HL-60/S4 (cell line): ENCODE results near the gene GP2.
"Not testable (repeated sequence)": the region's sequence is repeated elsewhere in the genome, so short reads cannot be mapped to it uniquely, and the experiment has no call there.

Experiments used
- in situ Hi-C: fragments of 300-500 bp; cut with MboI; formaldehyde crosslinking; loops from 2 replicates; pipeline ENCODE4 v1.14.3; 2022; ENCODE audit warnings: low sequenced_read_pairs

The GP2 gene

DNA sequence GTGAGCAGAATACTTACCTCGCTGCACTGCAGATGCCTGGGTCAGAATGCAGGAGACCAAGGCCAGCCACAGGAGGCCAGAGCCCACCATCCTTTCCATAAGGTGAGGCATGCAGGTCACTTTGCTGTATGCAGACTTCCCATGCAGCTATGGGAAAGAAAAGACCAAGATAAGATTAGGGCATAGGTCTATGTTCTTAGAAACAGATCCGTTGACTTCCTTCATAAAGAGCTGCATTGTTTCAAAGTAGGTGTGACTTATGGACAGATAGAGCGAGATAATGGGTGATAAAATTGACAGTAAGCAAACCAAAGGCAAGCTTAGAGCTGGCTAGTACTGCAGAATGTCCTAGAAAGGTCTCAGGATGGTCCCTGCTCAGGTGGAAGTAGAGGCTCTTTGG lies 992 bp downstream of the GP2 start:
- in situ Hi-C loops: no loop called here

DNA sequence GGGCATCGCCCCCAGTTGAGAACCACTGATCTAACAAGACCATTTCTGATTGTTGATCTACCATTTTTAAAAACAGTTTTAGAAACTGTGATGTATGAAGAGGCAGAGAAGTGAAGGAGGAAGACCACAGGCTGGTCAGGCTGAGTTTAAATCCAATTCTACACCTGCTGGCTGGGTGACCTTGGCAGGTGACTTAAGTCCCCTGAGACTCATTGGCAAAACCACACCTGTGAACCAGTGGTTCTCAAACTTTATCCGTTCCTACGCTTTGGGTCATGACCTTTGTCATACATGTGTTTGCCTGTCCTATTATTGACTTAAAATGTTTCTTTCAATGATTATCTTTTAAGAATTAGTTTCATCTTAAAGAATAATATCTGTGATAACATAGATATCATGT lies 2.3 kb downstream of the GP2 start:
- in situ Hi-C loops: no loop called here

DNA sequence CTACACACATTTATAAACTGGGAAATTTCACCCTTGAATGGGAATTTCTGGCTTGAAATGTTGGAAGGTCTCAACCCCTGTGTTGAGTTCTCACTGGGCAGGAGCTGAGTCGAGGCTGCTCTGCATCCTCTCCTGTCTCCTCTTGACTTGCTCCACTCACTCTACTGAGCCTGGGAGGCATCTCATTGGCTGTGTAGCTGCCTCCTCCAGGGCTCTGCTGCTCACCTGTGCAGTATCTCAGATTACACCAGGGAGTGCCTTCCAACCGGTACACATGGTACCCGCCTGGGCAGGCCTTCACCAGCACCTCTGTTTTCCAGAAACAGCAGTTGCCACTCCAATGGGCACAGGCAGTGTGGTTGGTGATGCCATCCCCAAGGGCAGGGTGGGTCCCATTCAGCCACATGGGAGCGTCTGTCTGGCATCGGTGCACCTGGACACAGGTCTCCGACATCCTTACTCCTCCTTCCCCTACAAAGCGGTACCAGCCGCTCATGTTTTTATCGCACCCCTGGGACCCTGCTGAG lies 3.7 kb downstream of the GP2 start:
- in situ Hi-C loops: no loop called here

DNA sequence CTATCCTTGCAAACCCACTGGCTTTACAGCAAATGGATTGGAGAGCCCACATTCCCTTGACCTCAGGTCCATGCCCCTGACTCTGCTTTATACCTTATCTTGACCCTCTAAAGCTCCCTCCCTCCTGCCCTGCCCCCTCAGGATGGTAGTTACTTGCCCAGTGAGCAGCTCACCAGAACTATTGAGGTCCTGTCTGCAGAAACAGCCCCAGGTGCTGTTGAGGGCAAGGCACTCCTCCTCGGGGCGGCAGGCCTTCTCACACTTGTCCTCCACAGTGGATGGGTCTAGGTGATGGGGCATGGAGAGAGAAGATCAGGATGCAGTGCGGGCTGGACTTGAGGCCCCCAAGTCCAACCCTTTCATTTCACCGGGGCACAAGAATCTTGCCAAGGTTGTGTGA lies 4.6 kb downstream of the GP2 start:
- in situ Hi-C loops: no loop called here

DNA sequence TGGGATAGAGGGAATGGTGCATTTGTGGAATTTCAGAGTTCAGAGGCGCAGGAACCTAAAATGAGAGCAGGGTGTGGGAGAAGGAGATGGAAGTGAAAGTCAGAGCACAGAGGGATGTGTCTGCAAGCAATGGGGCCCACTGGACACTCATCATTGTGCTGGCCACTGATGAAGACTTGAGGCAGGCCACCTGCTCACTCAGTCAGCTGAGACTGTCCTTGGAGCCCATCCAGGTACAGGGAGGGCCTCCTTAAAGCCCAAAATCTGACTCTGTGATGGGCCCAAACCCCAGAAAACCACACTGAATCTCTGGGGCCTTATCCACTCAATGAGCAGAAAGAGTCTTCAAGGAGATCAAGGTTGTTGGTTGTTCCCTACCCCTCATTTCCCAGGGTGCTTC lies 5.6 kb downstream of the GP2 start:
- in situ Hi-C loops: no loop called here

DNA sequence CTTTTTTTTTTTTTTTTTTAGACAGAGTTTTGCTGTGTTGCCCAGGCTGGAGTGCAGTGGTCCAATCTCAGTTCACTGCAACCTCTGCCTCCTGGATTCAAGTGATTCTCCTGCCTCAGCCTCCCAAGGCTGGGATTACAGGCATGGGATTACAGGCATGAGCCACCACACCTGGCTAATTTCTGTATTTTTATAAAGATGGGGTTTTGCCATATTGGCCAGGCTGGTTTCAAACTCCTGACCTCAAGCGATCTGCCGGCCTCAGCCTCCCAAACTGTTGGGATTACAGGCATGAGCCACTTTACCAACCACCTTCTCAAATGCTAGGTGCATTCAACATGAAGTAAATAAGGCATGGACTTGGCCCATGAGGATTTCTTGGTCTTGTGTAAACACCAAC lies 6.3 kb downstream of the GP2 start:
- in situ Hi-C loops: not testable (repeated sequence)

DNA sequence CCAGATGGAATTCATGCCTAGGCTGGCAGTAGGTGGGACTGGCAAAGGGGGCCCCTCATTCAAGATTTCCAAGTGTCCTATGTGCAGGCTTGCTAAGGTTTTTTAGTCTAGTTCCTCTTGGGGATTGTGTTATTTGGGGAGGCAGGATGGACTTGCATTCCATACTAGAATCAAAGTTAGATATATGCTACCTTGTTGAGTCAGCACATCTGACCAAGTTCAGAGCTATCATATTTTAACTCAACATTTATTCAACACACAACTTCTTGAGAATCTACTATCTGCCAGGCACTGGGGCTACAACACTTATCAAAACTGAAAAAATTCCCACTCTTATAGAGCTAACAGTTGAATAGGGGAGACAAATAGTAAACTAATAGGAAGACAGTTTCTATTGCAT lies 6.7 kb downstream of the GP2 start:
- in situ Hi-C loops: no loop called here

DNA sequence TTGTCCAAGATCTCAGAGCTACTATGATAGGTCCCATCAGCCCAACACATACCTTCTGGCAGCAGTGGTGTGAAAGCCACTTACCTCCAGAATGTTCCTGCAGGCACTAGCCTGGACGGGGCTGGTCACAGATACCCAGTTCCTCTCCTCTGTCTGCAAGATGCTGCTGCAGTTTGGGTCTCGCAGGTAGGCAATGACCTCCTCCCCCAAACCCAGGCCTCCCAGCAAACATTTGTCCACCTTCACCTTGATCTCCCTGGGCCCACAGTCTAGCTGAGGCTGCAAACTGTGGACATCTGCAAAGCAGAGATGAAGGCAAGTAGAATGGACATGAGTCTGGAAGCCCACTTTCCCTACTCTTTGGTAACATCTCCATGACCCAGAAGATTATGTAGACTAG lies 7.1 kb downstream of the GP2 start:
- in situ Hi-C loops: no loop called here

DNA sequence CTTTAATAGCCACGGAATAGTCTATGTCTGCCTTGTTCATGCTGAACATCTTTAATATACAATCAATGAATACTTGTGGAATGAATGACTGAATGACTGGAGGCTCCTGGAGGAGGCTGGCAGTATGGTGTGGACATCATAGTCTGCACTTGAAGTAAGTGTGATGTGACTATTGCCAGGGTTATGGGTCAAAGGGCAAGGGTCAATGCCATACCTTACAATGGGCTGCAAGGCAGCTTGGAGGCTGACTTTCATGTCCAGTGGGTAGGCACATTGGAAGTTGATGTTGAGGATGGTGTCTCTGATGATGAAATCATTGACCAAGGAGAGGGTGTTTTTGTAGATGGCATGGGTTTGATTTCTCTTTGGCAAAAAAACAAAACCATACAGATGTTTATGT lies 7.9 kb downstream of the GP2 start:
- in situ Hi-C loops: no loop called here

DNA sequence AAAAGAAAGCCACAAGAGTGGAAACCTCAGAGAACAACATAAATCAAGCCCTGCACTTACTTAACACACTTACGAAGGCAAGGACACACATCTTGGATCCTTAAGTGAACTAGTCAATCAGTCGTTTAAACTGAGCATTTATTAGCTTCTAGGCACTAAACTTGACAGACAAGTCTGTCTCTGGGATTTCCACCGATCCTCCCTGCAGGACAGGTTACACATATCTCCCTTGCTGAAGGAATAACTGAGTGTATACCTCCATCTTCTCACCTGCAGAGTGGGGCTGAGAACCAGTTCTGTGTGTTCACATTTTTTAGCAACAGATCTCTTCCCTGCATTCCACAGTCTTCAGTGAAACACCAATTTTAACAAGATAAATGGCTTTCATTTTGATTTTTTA lies 8.9 kb downstream of the GP2 start:
- in situ Hi-C loops: no loop called here

DNA sequence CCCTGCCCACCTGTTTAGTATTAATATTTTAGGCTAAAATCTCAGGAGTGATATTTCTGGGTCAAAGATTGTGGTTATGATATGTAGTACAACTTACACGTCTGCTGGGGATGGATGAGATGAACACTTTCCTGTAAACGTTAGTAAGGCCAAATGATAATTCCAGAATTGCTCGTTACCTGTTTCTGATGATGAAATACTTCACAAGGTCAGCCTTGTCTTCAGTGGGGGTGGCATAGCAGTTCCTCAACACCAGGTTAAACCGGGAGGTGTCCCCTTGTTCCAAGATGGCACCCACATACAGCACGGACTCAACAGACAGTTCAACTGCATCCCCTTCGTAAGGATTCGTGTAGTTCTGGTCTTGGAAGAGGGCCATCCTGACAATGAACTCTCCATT lies 9.3 kb downstream of the GP2 start:
- in situ Hi-C loops: no loop called here

DNA sequence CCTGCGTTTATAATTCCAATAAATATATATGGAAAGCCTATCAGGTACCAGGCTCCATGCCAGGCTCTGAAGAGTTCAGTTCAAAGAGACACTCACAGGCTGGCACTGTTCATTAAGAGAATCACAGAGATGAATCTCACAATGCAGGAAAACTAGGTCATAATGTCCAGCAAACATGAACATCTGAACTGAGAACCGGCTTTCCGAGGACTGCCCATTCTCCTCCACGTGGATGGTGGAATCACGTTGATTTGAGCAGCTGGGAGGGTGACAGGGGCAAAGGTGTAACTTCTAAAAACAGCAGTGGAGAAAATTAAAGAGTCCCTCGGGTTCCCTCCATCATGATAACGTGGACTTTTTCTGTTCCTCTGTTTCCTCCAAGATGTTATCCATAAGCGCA lies 10.2 kb downstream of the GP2 start:
- in situ Hi-C loops: no loop called here

DNA sequence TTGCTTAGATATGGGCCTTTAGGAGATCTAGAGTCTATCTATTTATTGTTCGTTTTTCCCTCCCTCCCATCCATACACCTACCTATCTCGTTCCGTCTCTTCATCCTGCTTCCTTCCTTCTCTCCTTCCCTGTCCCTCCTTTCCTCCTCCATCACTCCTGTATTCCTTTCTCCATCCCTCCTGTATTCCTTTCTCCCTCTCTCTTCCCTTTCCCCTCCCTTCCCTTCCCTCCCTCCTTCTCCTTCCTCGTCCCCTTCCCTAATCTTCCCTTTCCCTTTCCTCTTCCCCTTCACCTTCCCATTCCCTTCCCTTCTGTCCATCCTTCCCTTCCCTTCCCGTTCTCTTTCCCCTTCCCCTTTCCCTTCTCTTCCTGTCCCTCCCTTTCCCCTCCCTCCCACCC lies 10.6 kb downstream of the GP2 start:
- in situ Hi-C loops: no loop called here

DNA sequence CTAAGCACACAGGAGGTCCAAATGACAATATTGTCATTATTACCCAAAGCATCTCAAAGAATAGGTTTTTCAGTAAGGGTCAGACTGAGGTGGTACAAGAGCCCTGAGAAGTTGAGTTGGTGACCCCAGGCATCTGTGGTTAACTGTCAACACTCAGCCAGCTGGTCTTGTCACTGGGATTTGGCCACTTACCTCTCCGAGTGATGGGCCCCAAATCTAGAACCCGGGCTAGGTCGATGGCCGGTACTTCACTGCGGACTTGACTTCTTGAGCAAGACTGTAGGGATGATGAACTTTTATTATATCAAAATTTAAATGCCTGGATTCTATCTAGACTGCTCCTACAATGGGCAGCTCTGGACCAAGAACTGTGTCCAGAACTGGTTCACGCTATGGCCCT lies 11.5 kb downstream of the GP2 start:
- in situ Hi-C loops: no loop called here

DNA sequence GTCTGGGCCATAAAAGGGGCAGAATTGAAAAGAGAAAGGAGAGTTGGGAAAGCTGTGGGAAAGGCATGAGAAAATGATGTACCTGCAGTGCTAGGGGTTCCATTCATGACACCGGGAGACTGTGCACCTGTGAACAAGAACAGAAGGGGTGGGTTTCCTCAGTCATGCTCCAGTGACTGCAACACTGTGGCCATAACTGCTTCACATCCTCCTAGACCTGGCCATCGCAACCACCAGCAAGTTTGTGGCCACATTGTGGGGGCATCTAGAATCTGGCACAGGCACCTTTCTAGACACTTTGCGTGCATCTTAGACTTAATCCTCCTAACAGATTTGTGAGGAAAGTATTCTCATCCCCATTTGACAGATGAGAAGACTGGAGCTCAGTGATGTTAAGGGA lies 12.7 kb downstream of the GP2 start:
- in situ Hi-C loops: no loop called here

DNA sequence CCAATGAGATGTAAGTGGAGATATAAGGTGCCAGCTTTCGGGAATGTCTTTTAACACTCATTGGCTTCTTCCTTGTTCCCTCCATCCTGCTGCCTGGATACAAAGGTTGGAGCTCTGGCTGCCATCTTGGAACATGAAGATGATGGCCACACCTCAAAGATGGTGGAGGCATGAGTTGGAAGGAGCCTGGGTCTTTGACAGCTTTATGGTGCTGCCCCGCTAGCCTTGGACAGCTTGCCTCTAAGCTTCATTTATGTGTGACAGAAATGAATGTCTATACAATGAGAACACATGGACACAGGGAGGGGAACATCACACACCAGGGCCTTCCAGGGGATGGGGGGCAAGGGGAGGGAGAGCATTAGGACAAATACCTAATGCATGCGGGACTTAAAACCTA lies 13.6 kb downstream of the GP2 start:
- in situ Hi-C loops: no loop called here

DNA sequence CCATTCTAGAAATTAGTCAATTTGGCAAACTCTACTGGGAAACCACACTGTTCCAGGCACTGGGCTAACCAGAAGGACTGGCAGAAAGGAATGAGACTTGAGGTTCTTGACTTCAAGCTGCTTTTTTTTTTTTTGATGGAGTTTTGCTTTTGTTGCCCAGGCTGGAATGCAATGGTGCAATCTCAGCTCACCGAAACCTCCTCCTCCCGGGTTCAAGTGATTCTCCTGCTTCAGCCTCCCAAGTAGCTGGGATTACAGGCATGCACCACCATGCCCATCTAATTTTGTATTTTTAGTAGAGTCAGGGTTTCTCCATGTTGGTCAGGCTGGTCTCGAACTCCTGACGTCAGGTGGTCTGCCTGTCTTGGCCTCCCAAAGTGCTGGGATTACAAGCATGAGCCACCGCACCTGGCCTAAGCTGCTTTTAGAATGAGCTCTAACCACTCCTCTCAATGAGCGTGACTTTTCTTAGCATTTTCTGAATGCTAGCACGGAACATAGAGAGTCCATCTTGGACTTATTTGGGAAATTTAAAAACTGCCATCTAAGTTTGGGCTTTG lies 14.7 kb downstream of the GP2 start:
- in situ Hi-C loops: not testable (repeated sequence)

DNA sequence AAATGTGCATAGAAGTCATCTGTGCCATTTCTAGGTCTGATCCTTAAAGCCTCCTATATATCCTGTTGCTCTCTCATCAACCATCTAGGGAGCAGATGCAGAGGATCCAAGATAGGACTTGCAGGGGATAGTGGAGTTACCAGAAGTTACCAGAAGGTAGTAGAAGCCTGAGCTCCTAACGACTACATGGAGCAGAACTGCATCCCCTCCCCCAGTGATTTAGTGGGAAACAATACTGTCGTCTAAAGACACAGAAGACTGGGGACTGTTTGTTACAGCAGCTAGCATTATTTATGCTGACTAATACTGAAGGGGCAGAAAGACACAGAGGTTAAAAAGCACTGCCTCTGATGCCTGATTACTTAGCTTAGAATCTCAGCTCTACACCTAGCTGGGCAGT lies 15.8 kb downstream of the GP2 start:
- in situ Hi-C loops: no loop called here

DNA sequence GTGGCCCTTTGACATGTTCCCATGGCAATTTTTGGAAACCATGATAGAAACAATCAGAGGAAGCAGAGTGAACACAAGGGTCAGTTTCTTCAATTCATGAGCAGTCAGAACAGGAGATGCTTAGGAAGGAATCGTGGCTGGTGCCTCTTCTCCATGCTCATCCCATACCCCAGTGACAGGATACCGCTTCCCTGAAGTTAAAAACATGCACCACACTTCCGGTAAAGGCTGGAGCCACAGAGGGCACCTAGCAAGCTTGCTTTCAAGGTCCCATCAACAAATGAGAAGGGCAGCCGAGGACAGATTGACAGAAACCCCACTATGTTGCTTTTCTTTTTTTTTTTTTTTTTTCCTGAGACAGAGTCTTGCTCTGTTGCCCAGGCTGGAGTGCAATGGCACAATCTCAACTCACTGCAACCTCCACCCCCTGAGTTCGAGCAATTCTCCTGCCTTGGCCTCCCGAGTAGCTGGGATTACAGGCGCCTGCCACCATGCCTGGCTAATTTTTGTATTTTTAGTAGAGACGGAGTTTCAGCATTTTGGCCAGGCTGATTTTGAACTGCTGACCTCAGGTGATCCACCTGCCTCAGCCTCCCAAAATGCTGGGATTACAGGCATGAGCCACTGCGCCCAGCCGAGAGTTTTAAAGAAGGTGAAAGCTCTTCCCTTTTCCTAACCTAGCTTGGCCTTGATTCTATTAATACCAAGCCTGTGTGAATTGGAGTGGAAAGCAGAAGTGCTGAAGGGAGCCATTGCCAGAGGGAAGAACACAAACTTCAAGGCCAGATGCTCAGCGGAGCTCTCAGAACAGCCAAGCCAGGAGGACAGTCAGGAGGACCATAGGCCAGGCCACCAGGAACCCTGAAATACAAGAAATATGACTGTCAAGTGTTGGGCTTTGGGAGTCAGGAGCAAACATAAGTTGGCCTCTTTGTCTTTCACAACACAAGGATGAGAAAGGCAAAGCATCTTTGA lies 16.6 kb downstream of the GP2 start:
- in situ Hi-C loops: no loop called here

DNA sequence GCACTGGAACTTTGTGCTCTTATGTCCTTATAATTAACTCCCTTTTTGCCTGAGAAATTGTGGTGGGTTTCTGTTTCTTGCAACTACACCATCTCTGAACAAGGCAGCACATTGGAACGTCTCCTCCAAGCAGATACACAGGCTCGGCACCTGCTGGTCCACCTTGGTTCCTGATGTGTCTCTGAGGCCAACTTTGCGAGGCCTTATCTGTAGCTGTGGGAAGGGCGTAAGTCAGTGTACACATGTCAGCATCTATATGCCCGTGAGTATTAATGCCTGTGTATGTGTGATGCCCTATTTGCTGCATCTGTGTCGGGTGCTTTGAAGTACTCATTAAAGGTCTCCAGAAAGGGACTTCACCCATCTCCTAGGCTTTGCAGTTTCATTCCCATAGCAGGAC lies 17.5 kb downstream of the GP2 start:
- in situ Hi-C loops: loop anchor here (10.0 kb wide), 1 partner anchor 395 kb away; no protein-coding TSS in a partner anchor

DNA sequence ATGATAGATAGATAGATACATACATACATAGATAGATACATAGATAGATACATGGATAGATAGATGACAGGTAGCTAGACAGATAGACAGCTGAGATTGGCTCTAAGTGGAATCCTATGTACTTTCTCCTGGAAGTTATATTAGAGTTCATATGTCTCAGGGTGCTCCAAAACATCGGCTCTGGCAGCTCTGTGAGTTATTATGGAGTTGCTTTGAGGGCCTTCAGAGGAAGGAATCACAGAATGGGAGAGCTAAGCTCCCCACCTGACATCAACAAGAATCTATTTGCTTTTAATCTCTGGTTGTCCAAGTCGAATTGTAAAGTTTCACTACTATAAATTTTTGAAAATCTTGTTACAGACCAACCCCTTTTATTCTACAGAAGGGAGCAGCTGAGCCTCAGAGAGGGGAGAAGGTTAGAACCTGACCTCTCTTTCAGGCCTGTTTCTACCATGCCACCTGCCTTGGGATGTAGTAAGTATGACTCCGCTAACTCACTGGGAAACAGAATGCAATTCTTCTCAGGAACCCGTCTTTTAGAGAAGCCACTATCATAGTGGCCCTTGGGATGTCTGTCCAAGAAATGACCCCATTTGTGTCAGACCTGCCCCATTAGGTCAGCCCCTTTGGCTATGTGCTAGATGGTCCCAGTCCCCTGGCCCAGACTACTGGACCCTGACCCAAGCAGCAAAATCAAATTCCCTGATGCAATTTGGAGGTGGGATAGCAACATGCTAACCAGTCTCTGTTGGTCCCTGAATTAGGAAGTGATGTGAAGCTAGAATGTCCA lies 18.3 kb downstream of the GP2 start:
- in situ Hi-C loops: loop anchor here (10.0 kb wide), 1 partner anchor 394 kb away; no protein-coding TSS in a partner anchor
